GM21360 (cell line): ENCODE data around the gene TP53RK.
"Not testable (repeated sequence)": the region's sequence is repeated elsewhere in the genome, so short reads cannot be mapped to it uniquely, and the experiment has no call there.

Experiments
- ATAC-seq: cut with Tn5 transposase; IDR thresholded peaks from one replicate; pipeline ENCODE4 v1.9.1; 2021; ENCODE audit warnings: mild to moderate bottlenecking, moderate library complexity; ENCODE audit not compliant: unreplicated experiment

The TP53RK gene

GRCh38 chr20:46683939-46684750 is 5.1 kb downstream of the TP53RK start:
- no peak for ATAC-seq

GRCh38 chr20:46683668-46683938 is 5.6 kb downstream of the TP53RK start:
- ATAC-seq: no peak

GRCh38 chr20:46683011-46683667 is 6.1 kb downstream of the TP53RK start:
- no peak for ATAC-seq

- ATAC-seq: no peak
Measured at GRCh38 chr20:46682063-46682821, 7.0 kb downstream of the TP53RK start.

- ATAC-seq: no peak
Measured at GRCh38 chr20:46681032-46681854, 8.0 kb downstream of the TP53RK start.

GRCh38 chr20:46680684-46681031 is 8.6 kb downstream of the TP53RK start:
- ATAC-seq: no peak

GRCh38 chr20:46678516-46678915 is 10.7 kb downstream of the TP53RK start:
- ATAC-seq: no peak

GRCh38 chr20:46677608-46678007 is 11.6 kb downstream of the TP53RK start:
- no peak for ATAC-seq

GRCh38 chr20:46676649-46677316 is 12.5 kb downstream of the TP53RK start:
- ATAC-seq: not testable (repeated sequence)

- no peak for ATAC-seq
Measured at GRCh38 chr20:46674253-46675083, 14.8 kb downstream of the TP53RK start.

GRCh38 chr20:46673394-46674252 is 15.6 kb downstream of the TP53RK start:
- no peak for ATAC-seq

- ATAC-seq: no peak
Measured at GRCh38 chr20:46672543-46673148, 16.6 kb downstream of the TP53RK start.

GRCh38 chr20:46671866-46672542 is 17.2 kb downstream of the TP53RK start:
- no peak for ATAC-seq

- no peak for ATAC-seq
Measured at GRCh38 chr20:46670585-46671584, 18.4 kb downstream of the TP53RK start.

GRCh38 chr20:46670228-46670584 is 19.0 kb downstream of the TP53RK start:
- ATAC-seq: no peak

GRCh38 chr20:46666818-46667515 is 22.3 kb downstream of the TP53RK start:
- no peak for ATAC-seq
